Smooth muscle cell (in vitro differentiated cells): Measurements from ENCODE around the gene ARHGEF37. TPM values are rescaled to one million over a fixed set of nuclear protein-coding genes. Genes with fewer than 3 reads are reported as not detected.

Experiments used
- DNase-seq: peaks from one replicate; lab custom pipeline; 2025; ENCODE audit not compliant: unreplicated experiment; lab: John Stamatoyannopoulos, UW
- H2AFZ ChIP-seq: fragments of 200-600 bp; sonication (generic); 2 replicates; pipeline ENCODE4 v1.6.0; 2016; ENCODE audit warnings: antibody characterized with exemption, low read depth, mild to moderate bottlenecking
- H3F3A ChIP-seq: fragments of 200-600 bp; sonication (generic); 2 replicates; pipeline ENCODE4 v1.6.0; 2017; ENCODE audit warnings: antibody characterized with exemption, low read depth
- H3K27ac ChIP-seq: fragments of 200-600 bp; sonication (generic); 2 replicates; pipeline ENCODE4 v1.5.1; 2016; ENCODE audit warnings: low read depth, mild to moderate bottlenecking
- H3K27me3 ChIP-seq: fragments of 200-600 bp; sonication (generic); 2 replicates; pipeline ENCODE4 v1.6.1; 2016; ENCODE audit warnings: low read depth, mild to moderate bottlenecking
- H3K36me3 ChIP-seq: fragments of 200-600 bp; sonication (generic); 2 replicates; pipeline ENCODE4 v1.5.1; 2016; ENCODE audit warnings: low read depth
- H3K4me1 ChIP-seq: fragments of 200-600 bp; sonication (generic); 2 replicates; pipeline ENCODE4 v1.5.1; 2016; ENCODE audit warnings: low read depth
- H3K4me2 ChIP-seq: fragments of 200-600 bp; sonication (generic); 2 replicates; pipeline ENCODE4 v1.6.0; 2016; ENCODE audit warnings: mild to moderate bottlenecking
- H3K4me3 ChIP-seq: fragments of 200-600 bp; sonication (generic); 2 replicates; pipeline ENCODE4 v1.5.1; 2016; ENCODE audit warnings: mild to moderate bottlenecking
- H3K79me2 ChIP-seq: fragments of 200-600 bp; sonication (generic); 2 replicates; pipeline ENCODE4 v1.6.0; 2016; ENCODE audit warnings: low read depth, mild to moderate bottlenecking
- H3K9ac ChIP-seq: fragments of 200-600 bp; sonication (generic); 2 replicates; pipeline ENCODE4 v1.6.0; 2016; ENCODE audit warnings: low read depth
- H3K9me3 ChIP-seq: fragments of 200-600 bp; sonication (generic); replicated peaks from 2 replicates; pipeline ENCODE4 v1.5.1; 2016; ENCODE audit warnings: low read depth
- H4K20me1 ChIP-seq: fragments of 200-600 bp; sonication (generic); 2 replicates; pipeline ENCODE4 v1.6.0; 2016; ENCODE audit warnings: low read depth
- CTCF ChIP-seq: fragments of 200-600 bp; sonication (generic); IDR thresholded peaks from 2 replicates; pipeline ENCODE4 v1.5.1; 2017; ENCODE audit warnings: borderline replicate concordance, mild to moderate bottlenecking, antibody characterized with exemption; ENCODE audit not compliant: insufficient read depth, poor library complexity, severe bottlenecking
- WGBS: methylation state at CpG from one replicate; pipeline ENCODE4 v1.1.7; 2016; ENCODE audit warnings: low lambda C conversion rate; 5-methylcytosine and 5-hydroxymethylcytosine counted together
- polyA plus RNA-seq: library from polyadenylated mRNA; unstranded; fragments of >200 nt; fragmentation: Nextera tagmentation; extraction: Ambion mirVana; gene quantifications from 2 replicates; pipeline ENCODE4 v1.2.1, GENCODE V29; 2016
- total RNA-seq: library from RNA; depleted of rRNA; stranded (reverse); fragments of >200 nt; gene quantifications from 2 replicates; pipeline ENCODE4 v1.2.3, GENCODE V29; 2014

Gene ARHGEF37
- total and polyA plus RNA-seq, 2 experiments from 2014 or later: 0.70 to 1.4 TPM

DNA sequence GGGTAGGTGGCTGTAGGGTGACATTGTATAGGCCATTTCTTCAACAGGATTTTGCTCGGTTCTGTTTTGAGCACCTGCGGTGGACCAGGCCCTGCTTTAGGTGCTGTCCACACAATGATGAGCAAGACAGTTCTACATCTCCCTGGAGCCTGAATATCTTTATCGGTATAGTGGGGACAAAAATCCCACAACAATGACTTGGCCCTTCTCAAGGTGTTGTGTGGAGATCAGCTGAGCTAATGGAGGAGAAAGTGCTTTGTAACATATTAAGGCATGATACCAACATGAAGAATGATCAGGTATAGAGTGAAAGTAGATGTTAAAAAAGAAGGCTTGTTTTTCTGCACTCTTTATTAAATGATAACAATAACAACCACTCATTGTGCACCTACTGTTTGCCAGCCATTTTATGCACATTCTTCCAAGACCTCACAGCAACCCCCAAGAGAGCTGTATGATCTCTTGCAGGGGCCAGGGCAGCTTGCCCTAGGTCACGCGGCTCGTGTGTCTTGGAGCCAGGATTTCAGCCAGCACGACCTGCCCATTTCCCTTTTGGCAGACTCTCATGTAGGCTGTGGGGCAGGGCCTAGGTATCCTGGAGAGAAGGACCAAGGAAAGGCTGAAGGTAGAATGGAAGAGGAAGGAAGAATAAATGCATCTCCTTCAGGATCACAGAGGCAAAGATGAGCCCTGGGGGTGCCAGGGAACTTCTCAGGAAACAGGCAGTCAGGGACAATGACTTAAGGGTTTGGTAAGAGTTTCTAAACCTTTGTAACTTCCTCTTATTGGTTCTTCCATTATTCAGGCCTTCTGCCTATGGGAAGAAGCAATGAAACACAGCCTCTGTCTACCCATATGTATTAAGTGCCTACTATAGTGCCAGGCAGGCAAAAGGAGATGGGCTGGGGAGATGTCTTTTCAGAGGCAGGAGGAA is 98.8 kb downstream of the ARHGEF37 start:
- no peak overlapping the region for H3K4me3 ChIP-seq
- no peak for DNase-seq
- H3K9ac ChIP-seq: no peak overlapping the region
- H3K4me1 ChIP-seq: no peaks in the 10 kb centered on the region
- no peak for TF ChIP-seq CTCF
- H3K27ac ChIP-seq: no peak overlapping the region
- 92% methylated on average over 7 of the region's 7 CpGs for WGBS
- no peaks in the 10 kb centered on the region for H3K9me3 ChIP-seq
- H4K20me1 ChIP-seq: no peaks in the 10 kb centered on the region
- H3K4me2 ChIP-seq: no peak overlapping the region
- H3K79me2 ChIP-seq: no peaks in the 10 kb centered on the region
- no peaks in the 10 kb centered on the region for H3F3A ChIP-seq
- no peak overlapping the region for H2AFZ ChIP-seq
- H3K36me3 ChIP-seq: no peaks in the 10 kb centered on the region
- no peaks in the 10 kb centered on the region for H3K27me3 ChIP-seq

DNA sequence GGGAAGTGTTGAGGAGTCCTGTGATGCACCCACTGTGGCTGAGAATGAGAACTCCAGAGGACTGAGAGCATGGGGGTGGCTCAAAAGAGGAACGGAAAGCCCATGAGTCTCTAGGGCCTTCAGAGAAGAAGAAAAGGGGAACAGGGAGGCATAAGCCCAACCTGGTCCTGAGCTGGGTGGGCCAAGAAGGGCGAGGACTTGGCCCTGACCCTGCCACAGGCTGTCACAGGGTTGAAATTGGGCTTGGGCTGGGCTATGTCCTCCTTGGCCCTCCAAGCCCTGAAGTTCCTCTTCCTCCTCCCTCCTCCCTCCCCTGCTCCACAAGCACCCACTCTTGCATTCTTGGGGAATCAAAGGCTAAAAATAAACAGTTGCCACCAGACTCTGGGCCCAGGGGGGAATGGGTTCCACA is 99.5 kb downstream of the ARHGEF37 start:
- Histone ChIP-seq H3K4me3 (no peak overlapping the region), H2AFZ (no peak overlapping the region), H3K9ac (no peak overlapping the region), H3K4me2 (no peak overlapping the region), H3K4me1 (no peaks in the 10 kb centered on the region), H4K20me1 (no peaks in the 10 kb centered on the region), H3K9me3 (no peaks in the 10 kb centered on the region), H3K36me3 (no peaks in the 10 kb centered on the region), H3K27me3 (peaks cover 5% of the 10 kb centered on the region), H3K79me2 (no peaks in the 10 kb centered on the region), H3F3A (no peaks in the 10 kb centered on the region), H3K27ac (no peak overlapping the region)
- no peak for DNase-seq
- 93% methylated on average over 2 of the region's 2 CpGs for WGBS
- no peak for TF ChIP-seq CTCF

GRCh38 chr5:149681252-149681651 is 100.0 kb downstream of the ARHGEF37 start:
- H3K9me3 ChIP-seq: no peaks in the 10 kb centered on the region
- H3K27me3 ChIP-seq: peaks cover 6% of the 10 kb centered on the region
- no peaks in the 10 kb centered on the region for H4K20me1 ChIP-seq
- no peak overlapping the region for H3K27ac ChIP-seq
- no peaks in the 10 kb centered on the region for H3K36me3 ChIP-seq
- no peaks in the 10 kb centered on the region for H3K79me2 ChIP-seq
- H3K4me1 ChIP-seq: no peaks in the 10 kb centered on the region
- TF ChIP-seq CTCF: no peak
- no peak overlapping the region for H3K4me2 ChIP-seq
- WGBS: 95% methylated on average over 5 of the region's 5 CpGs
- H2AFZ ChIP-seq: no peak overlapping the region
- no peak overlapping the region for H3K9ac ChIP-seq
- no peak overlapping the region for H3K4me3 ChIP-seq
- no peaks in the 10 kb centered on the region for H3F3A ChIP-seq
- DNase-seq: no peak
